CD4-positive, alpha-beta memory T cell (primary cell): Measurements from ENCODE around the gene ZNF12. TPM values are rescaled to one million over a fixed set of nuclear protein-coding genes. Genes with fewer than 3 reads are reported as not detected.

ENCODE experiments used
- CTCF ChIA-PET: fragments of 350-600 bp; sonication (Branson Sonifier 250); formaldehyde crosslinking; loops from one replicate; lab custom pipeline; 2021; ENCODE audit warnings: inconsistent platforms; ENCODE audit not compliant: partially characterized antibody; lab: Charles Lee
- POLR2A ChIA-PET: fragments of 350-600 bp; sonication (Branson Sonifier 250); formaldehyde crosslinking; loops from one replicate; lab custom pipeline; 2021; ENCODE audit not compliant: partially characterized antibody; lab: Charles Lee
- DNase-seq, 5 donors: peaks; one replicate each; pipeline versions ENCODE4 v3.0.0 to v3.0.0-alpha.2; 2020 to 2022; ENCODE audit warnings: mixed read lengths in 1 of 5
- H3K27ac ChIP-seq: one replicate; pipeline ENCODE4 v1.7.0; 2013; ENCODE audit warnings: low read depth, low read length
- H3K27me3 ChIP-seq: 2 replicates; pipeline ENCODE4 v1.7.0; 2013; ENCODE audit warnings: mild to moderate bottlenecking, low read length, moderate library complexity; ENCODE audit not compliant: insufficient read depth
- H3K36me3 ChIP-seq: 2 replicates; pipeline ENCODE4 v1.7.0; 2013; ENCODE audit warnings: mild to moderate bottlenecking, low read length, moderate library complexity; ENCODE audit not compliant: insufficient read depth
- H3K4me1 ChIP-seq: 2 replicates; pipeline ENCODE4 v1.7.0; 2013; ENCODE audit warnings: mild to moderate bottlenecking, low read length, moderate library complexity; ENCODE audit not compliant: insufficient read depth
- H3K4me3 ChIP-seq, 2 donors: one replicate each; pipeline ENCODE4 v1.7.0; 2013; ENCODE audit warnings: low read length in 2 of 2, mild to moderate bottlenecking in 1 of 2
- H3K9me3 ChIP-seq, 2 donors: one replicate each; pipeline ENCODE4 v1.7.0; 2013; ENCODE audit warnings: low read length in 2 of 2, control low read depth in 1 of 2; ENCODE audit not compliant: control insufficient read depth in 1 of 2
- H3K27ac Mint-ChIP-seq, 7 donors: one replicate each; pipeline ENCODE4 v1.8.0; 2020 to 2021; ENCODE audit warnings: mixed read lengths in 7 of 7, mild to moderate bottlenecking in 6 of 7, inconsistent platforms in 3 of 7, moderate library complexity in 3 of 7
- H3K27me3 Mint-ChIP-seq, 2 donors: one replicate each; pipeline ENCODE4 v1.8.0; 2020 to 2021; ENCODE audit warnings: mixed read lengths in 2 of 2
- H3K36me3 Mint-ChIP-seq, 2 donors: one replicate each; pipeline ENCODE4 v1.8.0; 2020 to 2021; ENCODE audit warnings: mixed read lengths in 2 of 2, inconsistent platforms in 1 of 2, mild to moderate bottlenecking in 1 of 2
- H3K4me1 Mint-ChIP-seq, 4 donors: one replicate each; pipeline ENCODE4 v1.8.0; 2020 to 2021; ENCODE audit warnings: mixed read lengths in 4 of 4, mild to moderate bottlenecking in 1 of 4
- H3K4me3 Mint-ChIP-seq, 8 donors: one replicate each; pipeline ENCODE4 v1.8.0; 2020 to 2021; ENCODE audit warnings: mixed read lengths in 8 of 8, mild to moderate bottlenecking in 7 of 8, moderate library complexity in 6 of 8, inconsistent platforms in 3 of 8
- H3K9me3 Mint-ChIP-seq, 8 donors: one replicate each; pipeline ENCODE4 v1.8.0; 2020 to 2021; ENCODE audit warnings: mixed read lengths in 8 of 8, mild to moderate bottlenecking in 5 of 8, inconsistent platforms in 3 of 8, moderate library complexity in 1 of 8
- intact Hi-C: fragments of 100-400 bp; cut with micrococcal nuclease; formaldehyde crosslinking; loops from one replicate; pipeline ENCODE4 v1.15.1; 2023
- polyA plus RNA-seq, 2 donors: library from polyadenylated mRNA; unstranded; fragments of 300-500 nt; fragmentation: Illumina TruSeq; gene quantifications; one replicate each; pipeline ENCODE4 v1.2.3, GENCODE V29; 2021
- total RNA-seq, 2 experiments: library from RNA; stranded (reverse); gene quantifications; one replicate each; pipeline ENCODE4 v1.2.3, GENCODE V29; 2021

The ZNF12 gene
- total and polyA plus RNA-seq, 4 experiments from 2014 or later, result 20.4 to 49.6 (median 43.4) TPM

GRCh38 chr7:6646465-6646864 lies 60.3 kb downstream of the ZNF12 start:
- Histone ChIP-seq H3K36me3 (peaks cover 31% of the 10 kb centered on the region), H3K9me3 (no peaks in the 10 kb centered on the region), H3K27ac (no peak overlapping the region), H3K4me1 (no peaks in the 10 kb centered on the region), H3K4me3 (no peak overlapping the region), H3K27me3 (no peaks in the 10 kb centered on the region)
- Mint-ChIP-seq H3K4me3 (no peak overlapping the region), H3K9me3 (peaks cover 0 to 7% (median 4%) of the 10 kb centered on the region in 8 donors), H3K27ac (peak overlapping the region in 2 of 7 donors; percentile 47 to 74), H3K27me3 (no peaks in the 10 kb centered on the region), H3K4me1 (peaks cover 0 to 1% (median 0%) of the 10 kb centered on the region in 4 donors), H3K36me3 (peaks cover 28 to 66% of the 10 kb centered on the region in 2 donors)
- CTCF ChIA-PET, result no interaction called here
- intact Hi-C loops, result no loop called here
- no peak for DNase-seq
- POLR2A ChIA-PET, result no interaction called here

- Histone ChIP-seq H3K27ac (no peak overlapping the region), H3K4me1 (peaks cover under 1% of the 10 kb centered on the region), H3K4me3 (no peak overlapping the region), H3K36me3 (peaks cover 38% of the 10 kb centered on the region), H3K9me3 (no peaks in the 10 kb centered on the region), H3K27me3 (no peaks in the 10 kb centered on the region)
- no peak for DNase-seq
- POLR2A ChIA-PET, result no interaction called here
- Mint-ChIP-seq H3K36me3 (peaks cover 22 to 64% of the 10 kb centered on the region in 2 donors), H3K9me3 (no peaks in the 10 kb centered on the region), H3K4me1 (peaks cover 4 to 6% (median 6%) of the 10 kb centered on the region in 4 donors), H3K27ac (no peak overlapping the region), H3K4me3 (no peak overlapping the region), H3K27me3 (no peaks in the 10 kb centered on the region)
- intact Hi-C loops, result no loop called here
- CTCF ChIA-PET, result no interaction called here
Observed at GRCh38 chr7:6644728-6645127, 62.0 kb downstream of the ZNF12 start.

- Histone ChIP-seq H3K4me3 (no peak overlapping the region), H3K9me3 (no peaks in the 10 kb centered on the region), H3K4me1 (peaks cover 7% of the 10 kb centered on the region), H3K36me3 (peaks cover 32% of the 10 kb centered on the region), H3K27ac (no peak overlapping the region), H3K27me3 (no peaks in the 10 kb centered on the region)
- Mint-ChIP-seq H3K27me3 (no peaks in the 10 kb centered on the region), H3K9me3 (no peaks in the 10 kb centered on the region), H3K36me3 (peaks cover 28 to 68% of the 10 kb centered on the region in 2 donors), H3K27ac (no peak overlapping the region), H3K4me1 (peaks cover 7 to 13% (median 10%) of the 10 kb centered on the region in 4 donors), H3K4me3 (no peak overlapping the region)
- intact Hi-C loops, result no loop called here
- ChIA-PET POLR2A (no interaction called here), CTCF (no interaction called here)
- no peak for DNase-seq
Observed at GRCh38 chr7:6643915-6644625, 62.7 kb downstream of the ZNF12 start.

- peaks cover 17% of the 10 kb centered on the region for H3K4me1 ChIP-seq
- peaks cover 12 to 23% (median 19%) of the 10 kb centered on the region in 4 donors for H3K4me1 Mint-ChIP-seq
- H3K9me3 Mint-ChIP-seq, result no peaks in the 10 kb centered on the region
- peaks cover 28 to 71% of the 10 kb centered on the region in 2 donors for H3K36me3 Mint-ChIP-seq
- no peak overlapping the region for H3K4me3 ChIP-seq
- no peaks in the 10 kb centered on the region for H3K27me3 ChIP-seq
- CTCF ChIA-PET, result interaction anchor here (0.5 kb wide), 1 partner anchor 69 kb away, joined by 3 read pairs; no protein-coding TSS in a partner anchor
- POLR2A ChIA-PET, result no interaction called here
- H3K9me3 ChIP-seq, result no peaks in the 10 kb centered on the region
- no peak overlapping the region for H3K27ac Mint-ChIP-seq
- no peak for DNase-seq
- intact Hi-C loops, result no loop called here
- H3K36me3 ChIP-seq, result peaks cover 25% of the 10 kb centered on the region
- H3K4me3 Mint-ChIP-seq, result no peak overlapping the region
- no peaks in the 10 kb centered on the region for H3K27me3 Mint-ChIP-seq
- no peak overlapping the region for H3K27ac ChIP-seq
Observed at GRCh38 chr7:6642861-6643640, 63.7 kb downstream of the ZNF12 start.

GRCh38 chr7:6642239-6642839 lies 64.4 kb downstream of the ZNF12 start:
- POLR2A ChIA-PET, result no interaction called here
- Mint-ChIP-seq H3K27ac (no peak overlapping the region), H3K9me3 (no peaks in the 10 kb centered on the region), H3K4me3 (no peak overlapping the region), H3K4me1 (peaks cover 13 to 28% (median 23%) of the 10 kb centered on the region in 4 donors), H3K27me3 (no peaks in the 10 kb centered on the region), H3K36me3 (peaks cover 28 to 69% of the 10 kb centered on the region in 2 donors)
- Histone ChIP-seq H3K9me3 (no peaks in the 10 kb centered on the region), H3K4me1 (peaks cover 20% of the 10 kb centered on the region), H3K27me3 (no peaks in the 10 kb centered on the region), H3K27ac (no peak overlapping the region), H3K4me3 (no peak overlapping the region), H3K36me3 (peaks cover 23% of the 10 kb centered on the region)
- CTCF ChIA-PET, result no interaction called here
- no peak for DNase-seq
- intact Hi-C loops, result no loop called here

- Mint-ChIP-seq H3K36me3 (peaks cover 23 to 61% of the 10 kb centered on the region in 2 donors), H3K9me3 (no peaks in the 10 kb centered on the region), H3K4me3 (no peak overlapping the region), H3K27me3 (no peaks in the 10 kb centered on the region), H3K27ac (peak overlapping the region in 6 of 7 donors; percentile 5 to 57 (median 42)), H3K4me1 (peaks cover 13 to 28% (median 23%) of the 10 kb centered on the region in 4 donors)
- ChIA-PET POLR2A (no interaction called here), CTCF (no interaction called here)
- H3K4me3 ChIP-seq, result no peak overlapping the region
- H3K27me3 ChIP-seq, result no peaks in the 10 kb centered on the region
- intact Hi-C loops, result no loop called here
- no peaks in the 10 kb centered on the region for H3K9me3 ChIP-seq
- DNase-seq, result no peak
- peaks cover 23% of the 10 kb centered on the region for H3K36me3 ChIP-seq
- H3K4me1 ChIP-seq, result peaks cover 20% of the 10 kb centered on the region
- H3K27ac ChIP-seq, result no peak overlapping the region
Observed at GRCh38 chr7:6641305-6642035, 65.3 kb downstream of the ZNF12 start.
